HG03108 (cell line): Measurements from ENCODE around the gene C1orf105.

Experiments
- ATAC-seq: cut with Tn5 transposase; IDR thresholded peaks from one replicate; pipeline ENCODE4 v1.9.1; 2021; ENCODE audit warnings: moderate library complexity; ENCODE audit not compliant: unreplicated experiment

C1orf105 gene

DNA sequence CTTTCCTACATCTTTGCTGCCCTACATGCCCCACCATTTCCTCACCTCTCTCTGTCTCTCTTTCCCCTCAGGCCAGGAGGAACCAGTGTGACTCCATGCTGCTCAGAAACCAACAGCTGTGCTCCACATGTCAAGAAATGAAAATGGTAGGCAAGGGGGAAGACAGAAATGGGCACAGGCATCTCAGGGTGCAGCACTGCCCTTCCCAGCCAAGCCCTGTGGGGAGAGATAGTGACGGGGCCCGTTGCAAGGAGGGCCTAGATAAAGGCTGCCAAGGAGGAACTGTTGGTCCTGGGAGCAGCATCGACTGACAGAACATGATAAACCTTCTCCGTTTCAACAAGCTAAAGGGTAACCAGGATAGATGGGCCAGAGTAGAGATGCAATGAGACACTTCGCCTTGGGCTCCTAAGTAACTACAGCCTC is 35.9 kb downstream of the C1orf105 start:
- ATAC-seq, result no peak

DNA sequence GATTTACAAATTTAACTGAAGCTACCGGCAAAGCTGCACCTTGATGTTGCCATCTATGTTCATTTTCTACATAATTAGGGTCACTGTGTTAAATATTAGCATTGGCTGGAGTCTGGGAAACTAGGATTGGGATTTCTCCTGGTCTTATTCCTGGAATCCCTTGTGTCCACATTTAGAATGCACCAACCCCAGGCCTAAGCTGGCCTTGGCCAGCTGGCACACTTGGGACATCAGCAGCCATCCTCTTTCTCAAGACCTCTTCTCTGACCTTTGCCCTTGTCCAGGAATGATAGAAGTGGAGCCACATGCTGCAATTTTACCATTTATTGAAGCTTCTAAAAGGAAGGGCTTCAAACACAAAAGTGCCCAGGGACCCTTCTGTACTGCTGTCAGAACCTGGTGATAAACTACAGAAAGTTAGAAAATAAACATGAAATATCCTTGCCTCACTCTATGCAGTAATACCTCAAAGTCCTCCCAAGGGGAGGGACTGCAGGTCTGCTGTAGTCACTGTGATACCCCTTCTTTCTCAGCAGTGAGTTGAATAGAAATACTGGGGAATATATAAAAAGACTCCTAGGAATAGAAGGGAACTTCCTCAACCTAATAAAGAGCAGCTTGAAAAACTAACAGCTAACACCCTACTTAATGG is 37.1 kb downstream of the C1orf105 start:
- ATAC-seq, result no peak

DNA sequence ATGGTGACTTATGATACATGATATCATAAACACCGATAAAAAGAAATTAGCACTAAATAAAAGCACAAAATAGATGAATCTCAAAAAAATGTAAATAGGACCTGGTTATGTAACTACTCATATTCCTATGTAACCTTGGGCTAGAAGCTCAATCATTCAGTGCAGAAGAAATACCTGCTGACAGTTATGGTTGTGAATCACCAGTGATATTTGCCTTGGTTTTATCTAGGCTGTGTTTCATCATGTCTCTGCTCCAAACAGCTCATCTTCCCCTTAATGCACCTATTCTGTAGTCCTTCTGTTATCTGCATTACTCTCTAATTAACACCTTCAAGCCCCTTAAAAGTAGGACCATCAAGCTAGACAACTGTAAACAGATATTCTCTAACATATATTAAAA is 39.7 kb downstream of the C1orf105 start:
- ATAC-seq, result no peak

- ATAC-seq, result no peak
Measured at GRCh38 chr1:172460887-172461315, 40.4 kb downstream of the C1orf105 start.

GRCh38 chr1:172465617-172466016 is 45.1 kb downstream of the C1orf105 start:
- ATAC-seq, result no peak

DNA sequence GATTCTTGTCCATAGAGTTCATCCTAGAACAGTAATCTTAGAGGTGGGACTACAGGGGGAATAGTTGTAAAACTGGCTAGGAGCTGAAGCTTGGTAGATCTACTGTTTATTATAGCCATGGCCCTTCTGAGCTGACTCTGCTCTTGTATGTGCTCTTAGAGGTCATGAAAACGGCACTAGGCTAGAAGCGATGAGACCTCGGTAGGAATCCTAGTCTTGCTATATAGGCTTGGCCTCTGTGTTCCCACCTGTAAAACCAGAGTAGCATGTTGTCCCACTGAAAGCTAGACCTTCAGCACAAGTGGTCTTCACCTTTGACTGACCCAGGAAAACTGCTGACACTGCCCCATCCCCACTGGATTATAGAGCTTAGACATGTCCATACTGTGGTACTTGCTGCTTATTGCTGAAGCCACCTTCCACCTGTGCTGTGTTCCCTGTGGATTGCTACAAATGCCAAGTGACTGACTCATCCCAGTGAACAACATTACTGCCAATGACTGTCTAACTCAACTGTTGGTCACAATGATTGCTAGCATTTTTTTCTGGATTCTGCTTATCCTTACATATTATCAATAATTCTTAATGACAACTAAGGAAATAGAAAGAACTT is 46.4 kb downstream of the C1orf105 start:
- no peak for ATAC-seq

- no peak for ATAC-seq
Measured at GRCh38 chr1:172467446-172467845, 47.0 kb downstream of the C1orf105 start.

DNA sequence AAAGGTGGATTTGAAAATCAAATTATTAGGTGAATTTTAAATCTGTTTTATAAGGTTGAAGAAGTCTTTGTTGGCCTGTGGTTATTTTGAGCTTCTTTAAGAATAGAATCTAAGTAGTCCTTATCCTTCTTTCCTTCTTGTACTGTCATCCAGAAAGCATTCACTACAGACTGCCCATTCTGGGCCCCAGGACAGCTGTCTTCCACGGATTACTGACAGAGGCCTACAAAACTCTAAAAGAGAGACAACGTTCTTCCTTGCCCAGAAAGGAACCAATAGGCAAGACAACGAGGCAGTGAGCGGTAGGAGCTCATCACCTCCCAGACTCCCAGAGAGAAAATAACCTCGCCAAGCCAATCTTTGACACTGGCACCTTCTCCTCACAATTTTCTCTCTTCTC is 47.8 kb downstream of the C1orf105 start:
- no peak for ATAC-seq

- ATAC-seq, result no peak
Measured at GRCh38 chr1:172469717-172470116, 49.2 kb downstream of the C1orf105 start.

GRCh38 chr1:172470149-172470548 is 49.7 kb downstream of the C1orf105 start:
- ATAC-seq, result no peak

- no peak for ATAC-seq
Measured at GRCh38 chr1:172471666-172472065, 51.2 kb downstream of the C1orf105 start.

DNA sequence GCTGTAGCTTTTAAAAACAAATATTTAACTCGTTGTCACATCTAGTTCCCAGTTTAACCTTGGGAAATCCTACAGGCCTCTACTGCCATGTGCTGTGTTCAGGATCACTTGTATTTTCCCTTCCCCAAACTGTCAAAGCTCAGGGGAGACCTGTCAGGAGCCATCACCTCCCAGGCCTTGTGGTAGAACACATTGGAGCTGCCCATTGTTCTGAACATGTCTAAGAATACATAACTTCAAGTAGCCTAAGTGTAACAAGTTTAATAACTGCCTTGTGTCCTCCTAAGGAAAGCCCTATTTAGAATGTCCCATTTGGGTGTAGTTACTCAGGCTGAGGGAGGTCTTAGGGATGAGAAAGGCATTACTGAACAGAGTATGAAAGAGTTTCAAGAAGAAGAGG is 52.0 kb downstream of the C1orf105 start:
- ATAC-seq, result no peak

- ATAC-seq, result no peak
Measured at GRCh38 chr1:172473302-172473701, 52.8 kb downstream of the C1orf105 start.

GRCh38 chr1:172473842-172474241 is 53.4 kb downstream of the C1orf105 start:
- ATAC-seq, result no peak

- no peak for ATAC-seq
Measured at GRCh38 chr1:172476218-172476811, 55.8 kb downstream of the C1orf105 start.

DNA sequence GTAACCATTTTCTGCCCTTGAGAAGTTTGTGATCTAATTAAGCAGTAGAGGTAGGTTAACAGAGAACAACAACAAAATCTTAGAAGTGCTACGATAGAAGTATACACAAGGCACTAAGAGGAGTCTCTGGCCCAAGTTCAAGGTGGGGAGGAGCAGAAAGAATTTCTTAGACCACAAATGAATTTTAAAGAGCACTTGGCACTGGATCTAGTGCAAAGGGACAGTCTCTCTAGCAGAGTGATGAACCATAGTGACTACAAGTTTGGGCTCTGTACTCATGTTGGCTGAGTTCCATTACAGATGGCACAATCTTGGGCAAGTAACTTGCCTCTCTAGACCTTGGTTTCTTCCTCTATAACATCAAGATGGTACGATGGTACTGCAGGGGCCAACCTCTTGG is 56.7 kb downstream of the C1orf105 start:
- no peak for ATAC-seq

- no peak for ATAC-seq
Measured at GRCh38 chr1:172477741-172478140, 57.3 kb downstream of the C1orf105 start.

GRCh38 chr1:172478485-172478884 is 58.0 kb downstream of the C1orf105 start:
- ATAC-seq, result no peak

- no peak for ATAC-seq
Measured at GRCh38 chr1:172480431-172480830, 59.9 kb downstream of the C1orf105 start.

DNA sequence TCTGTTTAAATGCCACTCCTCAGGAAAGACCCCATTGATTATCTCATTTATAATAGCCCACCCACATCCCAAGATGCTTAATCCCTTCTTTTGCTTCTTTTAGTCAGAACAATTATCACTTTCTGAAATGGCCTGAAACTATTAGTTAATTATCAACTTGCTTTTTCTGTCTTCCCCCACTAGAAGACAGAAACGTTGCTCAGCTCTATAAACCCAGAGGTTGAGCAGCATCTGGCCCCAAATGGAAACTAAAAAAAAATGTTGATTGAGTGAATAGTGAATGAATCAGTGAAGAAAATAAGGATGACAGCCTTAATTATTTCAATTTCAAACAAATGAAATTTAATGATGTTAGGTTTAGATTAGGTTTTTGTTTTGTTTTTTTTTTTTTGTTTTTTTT is 61.6 kb downstream of the C1orf105 start:
- ATAC-seq, result no peak

DNA sequence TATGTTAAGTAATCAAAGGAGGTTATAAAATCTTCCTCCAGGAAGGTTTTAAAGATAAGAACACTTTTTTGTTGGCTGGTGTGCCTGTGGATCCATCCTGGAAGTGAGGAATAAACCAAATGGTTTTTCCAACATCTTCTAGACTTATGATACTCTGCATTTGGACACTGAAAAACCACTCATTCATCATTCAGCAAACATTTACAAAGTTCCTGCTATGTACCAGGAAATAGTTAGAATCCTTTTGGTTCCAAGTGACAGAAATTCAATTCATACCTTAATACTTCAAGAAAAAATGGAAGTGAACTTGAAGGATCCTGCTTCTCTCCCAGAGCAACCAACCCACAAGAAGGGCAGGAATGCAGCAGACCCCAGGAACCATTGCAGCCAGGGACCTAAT is 63.0 kb downstream of the C1orf105 start:
- ATAC-seq, result no peak

- no peak for ATAC-seq
Measured at GRCh38 chr1:172484252-172484651, 63.8 kb downstream of the C1orf105 start.
